Type B pancreatic cell (in vitro differentiated cells): ENCODE measurements around the gene PRDM7. TPM values are rescaled to one million over a fixed set of nuclear protein-coding genes. Genes with fewer than 3 reads are reported as not detected.
A peak's percentile ranks its signal among the peaks of the same experiment; 100 is the strongest.

Experiments
- DNase-seq: peaks from one replicate; pipeline ENCODE4 v3.0.0; 2021; ENCODE audit warnings: mixed read lengths; ENCODE audit not compliant: unreplicated experiment; ENCODE audit errors: extremely low spot score
- H3K27ac Mint-ChIP-seq: 2 replicates; pipeline ENCODE4 v1.8.0; 2021; ENCODE audit warnings: mild to moderate bottlenecking, mixed read lengths
- H3K27me3 Mint-ChIP-seq: 2 replicates; pipeline ENCODE4 v1.8.0; 2021; ENCODE audit warnings: mixed read lengths
- H3K36me3 Mint-ChIP-seq: 2 replicates; pipeline ENCODE4 v1.8.0; 2021; ENCODE audit warnings: mixed read lengths
- H3K4me1 Mint-ChIP-seq: one replicate; pipeline ENCODE4 v1.8.0; 2021; ENCODE audit warnings: mixed read lengths; ENCODE audit not compliant: unreplicated experiment
- H3K4me3 Mint-ChIP-seq: 2 replicates; pipeline ENCODE4 v1.8.0; 2021; ENCODE audit warnings: mild to moderate bottlenecking, mixed read lengths
- H3K9me3 Mint-ChIP-seq: 2 replicates; pipeline ENCODE4 v1.8.0; 2021; ENCODE audit warnings: mixed read lengths
- total RNA-seq: library from RNA; stranded (reverse); gene quantifications from 2 replicates; pipeline ENCODE4 v1.2.1, GENCODE V29; 2021; ENCODE audit warnings: low replicate concordance
- TF ChIP-seq, protein P1 (sequence below): fragments of 200-600 bp; sonication (generic); conservative IDR thresholded peaks from 2 replicates; pipeline ENCODE4 v1.5.0; 2021; ENCODE audit warnings: antibody characterized with exemption, mild to moderate bottlenecking

The PRDM7 gene
- total RNA-seq, 1 donor from 2014 or later: not detected

DNA sequence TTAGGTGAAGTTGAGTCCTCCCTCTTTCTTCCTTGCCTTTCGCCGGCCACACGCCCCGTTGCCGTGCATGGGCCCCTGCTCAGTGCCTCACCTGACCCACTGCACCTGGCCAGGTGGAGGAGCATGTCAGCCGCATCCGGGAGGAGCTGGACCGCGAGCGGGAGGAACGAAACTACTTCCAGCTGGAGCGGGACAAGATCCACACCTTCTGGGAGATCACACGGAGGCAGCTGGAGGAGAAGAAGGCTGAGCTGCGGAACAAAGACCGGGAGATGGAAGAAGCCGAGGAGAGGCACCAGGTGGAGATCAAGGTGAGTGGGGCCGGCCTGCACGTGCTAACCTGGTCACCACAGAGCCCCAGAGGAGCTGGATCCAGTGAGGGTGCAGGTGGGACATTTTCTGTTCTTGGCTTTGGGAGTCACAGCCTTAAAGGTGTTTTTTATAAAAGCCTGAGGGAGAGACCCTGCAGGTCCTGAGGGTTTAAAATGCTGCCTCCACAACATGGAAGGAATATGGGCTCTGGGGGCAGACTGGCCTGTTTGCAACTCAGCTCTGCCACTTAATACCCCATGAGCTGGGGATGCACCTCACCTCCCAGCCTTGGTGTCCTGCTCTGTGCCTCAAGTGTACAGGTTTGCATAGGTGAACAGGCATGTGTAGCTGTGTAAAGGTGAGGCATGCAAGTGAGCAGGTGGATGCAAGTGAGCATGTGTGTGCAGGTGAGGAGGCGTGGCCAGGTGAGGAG, 45.8 kb downstream of the PRDM7 start:
- H3K27ac Mint-ChIP-seq: peak overlapping the region; percentile 74
- TF ChIP-seq, protein P1, sequence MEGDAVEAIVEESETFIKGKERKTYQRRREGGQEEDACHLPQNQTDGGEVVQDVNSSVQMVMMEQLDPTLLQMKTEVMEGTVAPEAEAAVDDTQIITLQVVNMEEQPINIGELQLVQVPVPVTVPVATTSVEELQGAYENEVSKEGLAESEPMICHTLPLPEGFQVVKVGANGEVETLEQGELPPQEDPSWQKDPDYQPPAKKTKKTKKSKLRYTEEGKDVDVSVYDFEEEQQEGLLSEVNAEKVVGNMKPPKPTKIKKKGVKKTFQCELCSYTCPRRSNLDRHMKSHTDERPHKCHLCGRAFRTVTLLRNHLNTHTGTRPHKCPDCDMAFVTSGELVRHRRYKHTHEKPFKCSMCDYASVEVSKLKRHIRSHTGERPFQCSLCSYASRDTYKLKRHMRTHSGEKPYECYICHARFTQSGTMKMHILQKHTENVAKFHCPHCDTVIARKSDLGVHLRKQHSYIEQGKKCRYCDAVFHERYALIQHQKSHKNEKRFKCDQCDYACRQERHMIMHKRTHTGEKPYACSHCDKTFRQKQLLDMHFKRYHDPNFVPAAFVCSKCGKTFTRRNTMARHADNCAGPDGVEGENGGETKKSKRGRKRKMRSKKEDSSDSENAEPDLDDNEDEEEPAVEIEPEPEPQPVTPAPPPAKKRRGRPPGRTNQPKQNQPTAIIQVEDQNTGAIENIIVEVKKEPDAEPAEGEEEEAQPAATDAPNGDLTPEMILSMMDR: no peak
- peaks cover 23% of the 10 kb centered on the region for H3K36me3 Mint-ChIP-seq

DNA sequence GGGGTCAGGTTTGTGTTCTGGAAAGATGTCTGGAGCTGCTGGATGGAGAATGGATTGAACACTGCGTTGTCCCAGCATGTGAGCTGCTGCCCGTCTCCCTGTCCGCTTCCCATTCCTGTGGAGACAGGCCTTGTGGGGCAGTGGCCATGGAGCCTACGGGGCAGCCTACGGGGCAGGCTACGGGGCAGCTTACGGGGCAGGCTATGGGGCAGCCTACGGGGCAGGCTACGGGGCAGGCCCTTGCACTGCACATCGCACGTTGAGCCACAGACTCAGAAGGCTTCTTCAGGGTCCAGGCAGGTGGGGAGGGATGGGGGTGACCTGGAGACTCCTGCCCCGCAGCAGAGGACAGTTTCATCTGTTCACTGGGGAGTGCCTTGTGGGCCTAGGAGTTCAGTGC, 48.1 kb downstream of the PRDM7 start:
- TF ChIP-seq, protein P1: no peak
- peaks cover 14% of the 10 kb centered on the region for H3K36me3 Mint-ChIP-seq
- no peak for DNase-seq
- no peaks in the 10 kb centered on the region for H3K9me3 Mint-ChIP-seq
- no peak overlapping the region for H3K4me3 Mint-ChIP-seq
- H3K27ac Mint-ChIP-seq: no peak overlapping the region
- peaks cover 9% of the 10 kb centered on the region for H3K4me1 Mint-ChIP-seq
- H3K27me3 Mint-ChIP-seq: peaks cover 14% of the 10 kb centered on the region

More for the DNA sequence above, 45.8 kb downstream of the PRDM7 start:
- Mint-ChIP-seq H3K9me3 (no peaks in the 10 kb centered on the region), H3K4me3 (peak overlapping the region; percentile 71), H3K27me3 (peaks cover 14% of the 10 kb centered on the region), H3K4me1 (peaks cover 9% of the 10 kb centered on the region)
- DNase-seq: no peak

DNA sequence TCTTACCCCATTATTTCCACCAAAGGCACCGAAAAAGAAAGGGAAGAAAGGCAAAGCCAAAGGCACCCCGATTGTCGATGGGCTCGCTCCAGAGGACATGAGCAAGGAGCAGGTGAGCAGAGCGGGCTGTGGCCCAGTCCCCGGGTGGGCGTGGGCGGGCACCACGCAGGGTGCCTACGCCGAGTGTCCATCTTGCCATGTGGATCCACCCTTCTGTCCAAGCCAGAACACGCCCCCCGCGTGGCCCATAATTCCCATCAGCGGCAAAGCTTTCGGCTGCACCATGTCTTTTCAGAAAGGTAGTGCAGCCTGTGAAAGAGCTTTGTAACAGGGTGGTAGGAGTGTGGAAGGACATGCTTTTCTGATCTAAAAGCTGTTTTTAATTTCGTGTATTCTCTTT, 49.5 kb downstream of the PRDM7 start:
- Mint-ChIP-seq H3K4me3 (no peak overlapping the region), H3K27me3 (peaks cover 14% of the 10 kb centered on the region), H3K27ac (no peak overlapping the region), H3K4me1 (peaks cover 9% of the 10 kb centered on the region), H3K9me3 (no peaks in the 10 kb centered on the region), H3K36me3 (peaks cover 9% of the 10 kb centered on the region)
- TF ChIP-seq, protein P1: no peak
- DNase-seq: no peak

DNA sequence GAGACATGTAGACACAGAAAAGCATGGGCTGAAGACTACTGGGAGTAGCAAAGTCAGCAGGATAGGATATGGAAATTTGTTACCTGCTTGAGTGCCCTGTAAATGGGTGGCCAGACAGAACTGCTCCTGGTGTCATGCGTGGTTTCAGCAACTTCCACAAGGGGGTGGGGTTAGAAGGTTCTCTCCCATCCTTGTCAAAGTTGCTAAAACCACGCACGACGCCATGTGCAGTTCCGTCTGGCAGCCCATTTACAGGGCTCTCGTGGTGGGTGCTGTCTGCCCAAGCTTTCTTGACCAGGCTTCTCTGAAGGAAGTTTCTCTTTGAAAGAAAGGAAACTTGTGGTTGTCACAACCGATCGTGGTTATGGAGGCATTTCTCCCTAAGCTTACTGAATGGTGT, 51.0 kb downstream of the PRDM7 start:
- peaks cover 4% of the 10 kb centered on the region for H3K27me3 Mint-ChIP-seq
- TF ChIP-seq, protein P1: no peak
- no peaks in the 10 kb centered on the region for H3K9me3 Mint-ChIP-seq
- DNase-seq: no peak
- peaks cover 3% of the 10 kb centered on the region for H3K36me3 Mint-ChIP-seq
- peaks cover 18% of the 10 kb centered on the region for H3K4me1 Mint-ChIP-seq
- no peak overlapping the region for H3K4me3 Mint-ChIP-seq
- no peak overlapping the region for H3K27ac Mint-ChIP-seq

DNA sequence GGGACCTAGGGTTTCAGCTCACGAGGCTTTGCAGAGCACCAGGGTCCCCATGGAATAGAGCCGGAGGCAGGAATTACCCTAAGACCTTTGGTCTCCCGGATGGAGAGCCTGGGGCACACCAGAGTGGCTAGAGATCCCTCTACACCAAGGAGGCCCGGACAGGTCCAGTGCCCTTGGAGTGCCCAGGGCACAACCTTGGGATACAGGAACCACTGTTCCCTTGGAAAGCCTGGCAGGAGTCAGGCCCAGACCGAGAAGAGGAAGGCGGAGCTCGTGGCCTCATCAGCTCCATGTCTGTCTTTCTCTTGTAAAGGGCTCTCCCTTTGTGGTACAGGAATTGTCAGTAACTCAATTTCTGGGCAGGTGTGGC, 54.1 kb downstream of the PRDM7 start:
- Mint-ChIP-seq H3K4me1 (peaks cover 26% of the 10 kb centered on the region), H3K4me3 (peak overlapping the region; percentile 81), H3K27me3 (peaks cover 4% of the 10 kb centered on the region), H3K36me3 (peaks cover 3% of the 10 kb centered on the region), H3K27ac (peak overlapping the region; percentile 31), H3K9me3 (no peaks in the 10 kb centered on the region)
- DNase-seq: no peak
- TF ChIP-seq, protein P1: no peak
